WI38 (cell line): Measurements from ENCODE around the gene RPGRIP1.

Experiments
- H3K4me3 ChIP-seq: 2 replicates; pipeline ENCODE4 v1.5.1; 2011; ENCODE audit warnings: low read depth, mild to moderate bottlenecking, control low read depth, low read length
- CTCF ChIP-seq: IDR thresholded peaks from 2 replicates; pipeline ENCODE4 v1.5.1; 2012; ENCODE audit warnings: low read depth, mild to moderate bottlenecking, control low read depth, low read length

Gene RPGRIP1

GRCh38 chr14:21308479-21309237, 28.8 kb downstream of the RPGRIP1 start:
- H3K4me3 ChIP-seq, result no peak overlapping the region
- no peak for TF ChIP-seq CTCF

- H3K4me3 ChIP-seq, result no peak overlapping the region
- TF ChIP-seq CTCF, result no peak
Measured at GRCh38 chr14:21309238-21309636, 29.4 kb downstream of the RPGRIP1 start.

- TF ChIP-seq CTCF, result no peak
Measured at GRCh38 chr14:21309956-21310355, 30.1 kb downstream of the RPGRIP1 start.

GRCh38 chr14:21311614-21312013, 31.7 kb downstream of the RPGRIP1 start:
- TF ChIP-seq CTCF, result no peak

More at GRCh38 chr14:21309956-21310355, 30.1 kb downstream of the RPGRIP1 start:
- no peak overlapping the region for H3K4me3 ChIP-seq

GRCh38 chr14:21313512-21313911, 33.6 kb downstream of the RPGRIP1 start:
- no peak for TF ChIP-seq CTCF
- no peak overlapping the region for H3K4me3 ChIP-seq

More at GRCh38 chr14:21311614-21312013, 31.7 kb downstream of the RPGRIP1 start:
- no peak overlapping the region for H3K4me3 ChIP-seq

GRCh38 chr14:21317398-21317797, 37.5 kb downstream of the RPGRIP1 start:
- no peak overlapping the region for H3K4me3 ChIP-seq
- no peak for TF ChIP-seq CTCF

GRCh38 chr14:21320913-21321312, 41.0 kb downstream of the RPGRIP1 start:
- no peak overlapping the region for H3K4me3 ChIP-seq
- TF ChIP-seq CTCF, result no peak
